Adrenal gland (tissue), 12 donors: ENCODE results near the gene MGAT5. TPM values are rescaled to one million over a fixed set of nuclear protein-coding genes. Genes with fewer than 3 reads are reported as not detected.

Experiments used
- DNase-seq, 7 donors: peaks; one replicate each; pipeline ENCODE4 v3.0.0-alpha.2; 2019 to 2020
- H3K27ac ChIP-seq, 5 donors: fragments of 200-600 bp; sonication (generic) in 4 of 5; 1 replicate in 3 of 5; 2 replicates in 2 of 5; pipeline versions ENCODE4 v1.5.1 to v1.8.0; 2016 to 2020; ENCODE audit warnings: mild to moderate bottlenecking in 1 of 5
- H3K27me3 ChIP-seq: fragments of 200-600 bp; 2 replicates; pipeline ENCODE4 v1.8.0; 2021
- H3K36me3 ChIP-seq, 2 donors: fragments of 200-600 bp; replicated peaks in 1 of 2; 1 replicate in 1 of 2; 2 replicates in 1 of 2; pipeline versions ENCODE4 v1.5.1 to v1.8.0; 2018 to 2022
- H3K4me1 ChIP-seq, 2 donors: fragments of 200-600 bp; replicated peaks in 1 of 2; 1 replicate in 1 of 2; 2 replicates in 1 of 2; pipeline versions ENCODE4 v1.5.1 to v1.8.0; 2018 to 2021
- H3K4me3 ChIP-seq, 4 donors: fragments of 200-600 bp; sonication (generic) in 3 of 4; one replicate each; pipeline ENCODE4 v1.5.1; 2016 to 2018
- H3K9me3 ChIP-seq, 3 donors: fragments of 200-600 bp; sonication (generic) in 1 of 3; replicated peaks in 1 of 3; 1 replicate in 2 of 3; 2 replicates in 1 of 3; pipeline versions ENCODE4 v1.5.1 to v1.8.0; 2016 to 2021
- POLR2A ChIP-seq, 2 donors: fragments of 450-650 bp; IDR thresholded peaks; one replicate each; pipeline ENCODE4 v1.6.1; 2017; ENCODE audit warnings: antibody characterized with exemption in 2 of 2, mild to moderate bottlenecking in 2 of 2, moderate library complexity in 1 of 2
- WGBS, 4 donors: extraction: QIAGEN DNeasy Blood & Tissue Kit in 2 of 4; methylation state at CpG; one replicate each; pipeline versions ENCODE4 v1.1.5 to v1.1.7; 2013 to 2017; 5-methylcytosine and 5-hydroxymethylcytosine counted together
- intact Hi-C, 2 donors: fragments of 100-400 bp; cut with DNase I; formaldehyde crosslinking; loops; one replicate each; pipeline versions ENCODE4 v1.14.1 to v1.15.0; 2022 to 2023
- polyA plus RNA-seq, 3 donors: library from polyadenylated mRNA; stranded (reverse); fragments of 200-250 nt in 2 of 3; fragments of 350-450 nt in 1 of 3; fragmentation: Illumina TruSeq in 1 of 3; extraction: RNeasy Lipid Tissue Mini Kit (QIAGEN cat#74804) in 1 of 3; gene quantifications; one replicate each; pipeline ENCODE4 v1.2.3, GENCODE V29; 2013 to 2014
- total RNA-seq, 9 donors: library from RNA; depleted of rRNA in 4 of 9; stranded (reverse); fragments of >200 nt in 4 of 9; fragments of 120-200 nt in 1 of 9; fragmentation: NEBNext Ultra II Directional in 1 of 9; extraction: Animal tissue kit (Norgen Biotek cat#: 25700) in 1 of 9; gene quantifications; one replicate each; pipeline versions ENCODE4 v1.1.0 to v1.2.4, GENCODE V29; 2013 to 2023
- TF ChIP-seq, protein P1 (sequence below), 6 experiments: fragments of 450-650 bp in 4 of 6; fragments of 200-600 bp in 2 of 6; sonication (generic) in 1 of 6; IDR thresholded peaks; 1 replicate in 5 of 6; 2 replicates in 1 of 6; pipeline versions ENCODE4 v1.5.1 to v1.8.0; 2016 to 2021; ENCODE audit warnings: antibody characterized with exemption in 6 of 6, mild to moderate bottlenecking in 2 of 6, moderate library complexity in 1 of 6
- donor health status: healthy with polysubstance abuse.
- donor health status: Bipolar disorder and iron deficiency.
- donor health status: DM: yes; HTN: yes; CAD: no.
- donor health status: DM: no; HTN: no; CAD: no.
- donor health status: DM: no; HTN: no; CAD: no.
- donor health status: DM: yes; HTN: yes; CAD: no.

The MGAT5 gene
- total and polyA plus RNA-seq, 12 donors, result 2.9 to 74.6 (median 41.1) TPM

DNA sequence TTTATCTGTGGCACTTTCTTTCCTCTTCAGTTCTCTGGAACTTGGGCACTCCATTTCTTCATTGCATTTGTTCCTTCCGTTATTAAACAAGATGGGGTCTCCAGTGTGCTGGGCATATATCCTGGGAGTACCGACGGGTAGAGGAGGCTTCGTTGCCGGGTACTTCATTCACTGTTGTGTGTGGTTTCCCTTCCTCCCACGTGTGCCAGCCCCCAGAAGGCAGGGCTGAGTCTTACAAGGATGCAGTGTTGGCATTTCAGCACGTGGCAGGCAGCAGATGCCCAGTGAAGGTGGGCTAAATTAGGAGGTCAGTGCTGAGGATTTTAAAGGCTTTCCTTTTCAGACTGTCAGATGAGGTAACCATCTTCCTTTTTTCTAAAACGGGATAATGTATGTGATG lies 58.6 kb downstream of the MGAT5 start:
- Histone ChIP-seq H3K9me3 (no peaks in the 10 kb centered on the region), H3K27ac (no peak overlapping the region), H3K4me1 (peaks cover 0 to 16% of the 10 kb centered on the region in 2 donors), H3K27me3 (no peaks in the 10 kb centered on the region), H3K4me3 (no peak overlapping the region), H3K36me3 (no peaks in the 10 kb centered on the region)
- WGBS, 4 donors, result 68 to 90% (median 76%) methylated on average over 8 of the region's 8 CpGs
- TF ChIP-seq, protein P1, sequence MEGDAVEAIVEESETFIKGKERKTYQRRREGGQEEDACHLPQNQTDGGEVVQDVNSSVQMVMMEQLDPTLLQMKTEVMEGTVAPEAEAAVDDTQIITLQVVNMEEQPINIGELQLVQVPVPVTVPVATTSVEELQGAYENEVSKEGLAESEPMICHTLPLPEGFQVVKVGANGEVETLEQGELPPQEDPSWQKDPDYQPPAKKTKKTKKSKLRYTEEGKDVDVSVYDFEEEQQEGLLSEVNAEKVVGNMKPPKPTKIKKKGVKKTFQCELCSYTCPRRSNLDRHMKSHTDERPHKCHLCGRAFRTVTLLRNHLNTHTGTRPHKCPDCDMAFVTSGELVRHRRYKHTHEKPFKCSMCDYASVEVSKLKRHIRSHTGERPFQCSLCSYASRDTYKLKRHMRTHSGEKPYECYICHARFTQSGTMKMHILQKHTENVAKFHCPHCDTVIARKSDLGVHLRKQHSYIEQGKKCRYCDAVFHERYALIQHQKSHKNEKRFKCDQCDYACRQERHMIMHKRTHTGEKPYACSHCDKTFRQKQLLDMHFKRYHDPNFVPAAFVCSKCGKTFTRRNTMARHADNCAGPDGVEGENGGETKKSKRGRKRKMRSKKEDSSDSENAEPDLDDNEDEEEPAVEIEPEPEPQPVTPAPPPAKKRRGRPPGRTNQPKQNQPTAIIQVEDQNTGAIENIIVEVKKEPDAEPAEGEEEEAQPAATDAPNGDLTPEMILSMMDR (IDR thresholded peaks at IDR 0.05), result no peak
- TF ChIP-seq POLR2A (IDR thresholded peaks at IDR 0.05), result no peak
- no peak for DNase-seq
- intact Hi-C loops, result no loop called here

DNA sequence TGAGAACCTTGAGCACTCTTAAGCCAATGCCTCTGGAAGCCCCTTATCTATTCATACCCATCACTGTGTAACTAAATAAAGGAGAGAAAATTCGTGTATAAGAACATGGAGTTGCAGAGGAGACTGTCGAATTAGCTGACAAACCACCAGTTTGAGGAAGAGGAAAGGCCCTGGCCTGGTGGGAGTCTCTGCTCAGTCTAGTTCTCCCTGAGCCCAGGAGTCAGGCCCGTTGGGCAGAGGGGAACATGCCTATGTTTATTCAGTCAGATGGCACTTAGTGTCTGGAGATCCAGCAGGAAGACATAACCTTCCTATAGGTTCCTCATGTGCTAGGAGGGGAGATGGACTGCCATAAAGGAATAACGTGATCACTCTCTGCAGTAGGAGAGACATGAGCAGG lies 60.3 kb downstream of the MGAT5 start:
- 59 to 76% (median 67%) methylated on average over 4 of the region's 4 CpGs for WGBS, 4 donors
- Histone ChIP-seq H3K4me3 (no peak overlapping the region), H3K27ac (no peak overlapping the region), H3K4me1 (peaks cover 0 to 16% of the 10 kb centered on the region in 2 donors), H3K27me3 (no peaks in the 10 kb centered on the region), H3K9me3 (no peaks in the 10 kb centered on the region), H3K36me3 (no peaks in the 10 kb centered on the region)
- TF ChIP-seq POLR2A (IDR thresholded peaks at IDR 0.05), result no peak
- TF ChIP-seq, protein P1 (IDR thresholded peaks at IDR 0.05), result no peak
- intact Hi-C loops, result no loop called here
- no peak for DNase-seq

DNA sequence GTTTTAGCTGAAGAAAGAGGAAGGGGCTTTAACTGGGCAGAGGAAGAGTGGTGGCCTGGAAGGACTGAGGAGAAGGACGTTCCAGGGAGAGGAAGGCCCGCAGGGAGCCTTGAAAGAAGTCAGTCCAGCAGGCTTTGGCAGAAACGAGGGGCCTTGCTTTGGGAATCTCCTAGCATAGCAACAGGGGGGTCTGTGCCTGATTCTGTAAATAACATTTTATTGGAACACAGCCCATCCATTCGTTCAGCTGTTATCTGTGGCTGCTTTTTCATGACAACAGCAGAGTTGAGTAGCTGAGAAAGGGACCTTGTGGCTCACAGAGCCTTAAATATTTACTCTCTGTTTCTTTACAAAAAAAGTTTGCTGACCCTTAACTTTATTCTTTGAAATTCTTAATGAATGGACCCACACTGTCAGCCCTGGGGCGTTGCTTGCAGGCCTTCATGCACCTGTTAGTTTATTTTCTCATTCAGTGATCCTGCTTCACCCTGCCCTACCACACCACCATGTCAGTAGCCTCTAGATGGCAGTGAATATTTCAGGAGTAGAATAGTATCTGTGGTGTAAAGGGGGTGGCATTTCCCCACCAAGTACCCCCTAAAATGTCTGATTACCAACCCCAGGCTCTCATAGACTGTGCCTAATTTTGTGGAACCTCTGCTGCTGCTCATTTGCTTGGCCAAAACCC lies 61.0 kb downstream of the MGAT5 start:
- no peak for DNase-seq
- Histone ChIP-seq H3K27ac (no peak overlapping the region), H3K9me3 (no peaks in the 10 kb centered on the region), H3K27me3 (no peaks in the 10 kb centered on the region), H3K4me1 (peaks cover 0 to 16% of the 10 kb centered on the region in 2 donors), H3K4me3 (no peak overlapping the region), H3K36me3 (no peaks in the 10 kb centered on the region)
- TF ChIP-seq POLR2A (IDR thresholded peaks at IDR 0.05), result no peak
- TF ChIP-seq, protein P1 (IDR thresholded peaks at IDR 0.05), result no peak
- intact Hi-C loops, result no loop called here
- WGBS, 4 donors, result 45 to 57% (median 49%) methylated on average over 5 of the region's 5 CpGs

DNA sequence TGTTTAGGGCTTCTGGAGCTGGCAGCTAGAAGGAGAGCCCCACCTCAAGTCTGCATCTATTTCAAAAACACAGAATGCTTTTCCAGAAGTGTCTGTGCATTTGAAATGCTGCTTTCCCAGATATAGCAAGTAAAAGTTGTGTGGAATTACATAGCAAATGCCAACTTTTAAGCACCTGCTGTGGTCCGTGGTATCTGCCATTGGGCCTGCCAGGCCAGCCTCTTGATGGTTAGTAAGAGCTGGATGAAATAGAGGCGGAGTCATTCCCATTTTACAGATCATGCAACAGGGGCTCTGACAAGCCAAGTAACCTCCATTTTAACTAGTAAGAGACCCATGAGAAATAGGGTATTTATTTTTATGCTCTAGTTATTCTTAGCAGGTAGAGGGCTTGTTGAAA lies 61.6 kb downstream of the MGAT5 start:
- no peak overlapping the region for H3K27ac ChIP-seq
- 98 to 100% (median 99%) methylated on average over 2 of the region's 2 CpGs for WGBS, 4 donors
- H3K36me3 ChIP-seq, result no peaks in the 10 kb centered on the region
- intact Hi-C loops, result no loop called here
- H3K4me3 ChIP-seq, result no peak overlapping the region
- TF ChIP-seq, protein P1 (IDR thresholded peaks at IDR 0.05), result no peak
- TF ChIP-seq POLR2A (IDR thresholded peaks at IDR 0.05), result no peak
- no peaks in the 10 kb centered on the region for H3K27me3 ChIP-seq
- no peak for DNase-seq
- H3K9me3 ChIP-seq, result no peaks in the 10 kb centered on the region
- peaks cover 0 to 16% of the 10 kb centered on the region in 2 donors for H3K4me1 ChIP-seq
